Hindlimb muscle (tissue), 1 donor: ENCODE measurements around the gene DNAH2. TPM values are rescaled to one million over a fixed set of nuclear protein-coding genes. Genes with fewer than 3 reads are reported as not detected.

Experiments used
- DNase-seq: peaks from one replicate; pipeline ENCODE4 v3.0.0-alpha.2; 2013
- polyA plus RNA-seq: library from polyadenylated mRNA; unstranded; fragments of 120-200 nt; gene quantifications from one replicate; pipeline ENCODE4 v1.2.1, GENCODE V29; 2013; ENCODE audit not compliant: insufficient read length

Gene DNAH2
- polyA plus RNA-seq: 6.8 TPM

DNA sequence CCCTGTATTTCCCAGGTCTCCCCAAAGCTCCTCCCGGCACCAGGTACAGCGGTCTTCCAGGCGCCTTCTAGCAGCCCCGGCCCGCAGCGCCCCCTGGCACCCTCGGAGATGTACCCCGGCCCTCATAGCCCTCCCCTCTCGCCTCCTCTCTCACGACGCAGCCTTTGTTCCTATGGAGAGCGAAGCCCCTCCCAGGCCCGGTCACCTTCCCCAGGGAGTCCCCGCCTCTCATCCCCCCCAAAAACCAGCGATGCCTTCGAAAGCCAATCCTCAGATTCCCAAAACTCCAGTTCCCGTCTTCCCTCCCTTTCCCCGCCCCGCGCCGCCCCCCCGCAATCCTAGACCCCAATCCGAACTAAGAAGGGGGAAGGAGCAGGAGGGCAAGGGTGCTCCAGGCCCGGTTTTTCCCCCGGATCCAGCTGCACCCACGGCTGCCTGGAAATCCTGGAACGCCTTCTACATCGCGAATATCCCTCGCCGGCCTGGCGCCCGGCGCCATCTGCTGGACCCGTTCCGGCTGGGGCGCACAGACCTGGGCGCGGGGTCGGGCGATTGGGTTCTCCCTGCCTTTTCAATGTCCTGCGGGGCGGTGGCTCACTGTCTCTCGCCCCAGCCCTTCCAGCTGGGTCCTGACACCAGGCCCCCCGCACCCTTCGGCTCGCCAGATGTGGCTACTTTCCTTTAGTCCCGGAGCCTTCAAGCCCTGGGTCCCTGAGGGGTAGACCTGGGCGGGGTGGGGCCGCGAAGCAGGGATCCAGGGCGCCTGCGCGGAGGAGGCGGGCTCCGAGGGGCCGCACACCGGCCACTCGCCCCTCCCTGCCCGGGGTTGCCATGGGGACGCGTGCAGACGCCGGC is at the start of gene DNAH2:
Gene DNAH2, plus strand, starts transcription at position 844 of the 855 bp plus-strand sequence. CDS start 1,991 bp downstream, outside the sequence.
- DNase-seq: peak; percentile 91

DNA sequence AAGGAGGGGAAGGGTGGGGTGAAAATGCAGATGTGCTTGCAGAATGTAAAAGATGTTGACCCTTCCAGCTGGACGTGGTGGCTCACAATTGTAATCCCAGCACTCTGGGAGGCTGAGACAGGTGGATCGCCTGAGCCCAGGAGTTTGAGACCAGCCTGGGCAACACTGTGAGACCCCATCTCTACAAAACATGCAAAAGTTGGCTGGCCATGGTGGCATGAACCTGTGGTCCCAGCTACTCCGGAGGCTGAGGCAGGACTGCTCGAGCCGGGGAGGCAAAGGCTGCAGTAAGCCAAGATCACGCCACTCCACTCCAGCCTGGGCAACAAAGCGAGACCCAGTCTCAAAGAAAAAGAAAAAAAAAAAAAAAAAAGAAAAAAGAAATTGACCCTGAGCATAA is 49.1 kb upstream of the DNAH2 start:
- no peak for DNase-seq

DNA sequence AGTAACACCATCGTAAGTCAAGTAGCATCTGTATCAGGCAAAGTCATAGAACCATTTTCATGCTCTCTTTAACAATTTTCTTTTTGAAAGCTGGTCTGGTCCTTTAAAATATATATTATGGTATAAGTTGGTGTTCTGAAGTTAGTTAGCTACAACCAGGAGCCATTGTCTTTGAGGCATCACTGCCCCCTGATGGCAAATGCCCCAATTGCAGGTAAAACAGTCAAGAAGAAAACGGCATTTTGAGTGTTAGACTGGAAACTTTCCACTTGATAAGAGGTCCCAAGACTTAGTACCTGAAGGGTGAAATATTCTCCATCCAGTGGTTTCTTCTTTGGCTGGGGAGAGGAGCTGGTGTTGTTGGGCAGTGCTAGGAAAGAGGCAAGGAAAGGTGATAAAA is 44.3 kb upstream of the DNAH2 start:
- no peak for DNase-seq

DNA sequence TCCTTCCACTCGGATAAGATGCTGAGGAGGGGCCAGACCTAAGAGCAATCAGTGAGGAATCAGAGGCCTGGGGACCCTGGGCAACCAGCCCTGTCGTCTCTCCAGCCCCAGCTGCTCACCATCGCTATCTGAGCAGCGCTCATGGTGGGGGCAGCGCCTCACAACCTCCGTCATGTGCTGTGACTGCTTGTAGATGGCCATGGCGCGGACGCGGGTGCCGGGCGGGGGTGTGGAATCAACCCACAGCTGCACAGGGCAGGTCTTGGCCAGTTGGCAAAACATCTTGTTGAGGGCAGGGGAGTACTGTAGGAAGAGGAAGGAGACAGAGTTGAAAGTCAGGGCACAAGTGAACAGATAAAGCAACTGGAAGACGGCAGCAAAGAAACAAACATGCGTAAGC is 42.6 kb upstream of the DNAH2 start:
- DNase-seq: no peak

DNA sequence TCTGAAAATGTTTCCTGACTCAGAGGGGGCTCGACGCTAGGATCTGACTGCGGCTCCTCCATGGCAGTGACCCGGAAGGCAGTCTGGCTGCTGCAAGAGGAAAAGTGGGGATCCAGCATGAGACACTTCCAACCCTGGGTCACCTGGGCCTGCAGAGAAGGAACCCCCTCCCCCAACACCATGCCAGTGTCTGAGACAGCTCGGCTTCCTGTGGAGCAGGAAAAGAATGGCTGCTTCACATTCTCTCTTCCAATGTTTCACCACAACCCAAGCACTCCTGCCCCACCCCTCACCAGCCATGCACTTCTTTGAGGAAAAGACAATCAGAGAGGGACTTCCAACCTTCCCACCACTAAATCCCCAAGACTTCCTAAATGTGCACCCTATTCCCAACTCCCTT is 41.0 kb upstream of the DNAH2 start:
- DNase-seq: no peak

GRCh38 chr17:7677388-7678067 is 40.0 kb upstream of the DNAH2 start:
- DNase-seq: no peak

DNA sequence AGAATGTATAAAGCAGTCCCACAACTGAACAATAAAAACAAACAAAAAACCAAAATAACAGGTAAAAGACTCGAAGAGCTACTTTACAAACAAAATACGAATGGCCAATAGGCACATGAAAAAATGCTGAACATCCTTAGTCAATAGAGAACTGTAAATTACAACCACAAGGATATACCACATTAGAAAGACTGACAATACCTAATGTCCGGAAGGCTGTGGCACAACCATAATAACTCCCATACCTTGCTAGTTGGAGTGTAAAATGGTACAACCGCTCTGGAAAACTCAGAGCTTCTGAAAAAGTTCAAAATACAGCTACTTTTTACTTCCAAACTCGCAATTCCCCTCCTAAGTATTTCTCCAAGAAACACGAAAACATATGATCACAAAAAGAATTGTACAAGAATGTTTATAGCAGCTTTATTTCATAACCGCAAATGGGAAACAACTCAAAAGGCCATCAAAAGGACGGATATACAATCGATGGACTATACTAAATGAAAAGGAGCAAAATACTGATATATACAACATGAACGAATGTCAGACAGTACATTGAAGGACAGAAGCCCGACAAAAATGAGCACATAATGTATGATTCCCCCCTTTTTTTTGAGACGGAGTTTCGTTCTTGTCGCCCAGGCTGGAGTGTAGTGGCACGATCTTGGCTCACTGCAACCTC is 32.6 kb upstream of the DNAH2 start:
- no peak for DNase-seq

GRCh38 chr17:7685533-7686221 is 31.9 kb upstream of the DNAH2 start:
- DNase-seq: peak; percentile 95

- peak; percentile 91 for DNase-seq
Observed at GRCh38 chr17:7686222-7687071, 31.1 kb upstream of the DNAH2 start.

DNA sequence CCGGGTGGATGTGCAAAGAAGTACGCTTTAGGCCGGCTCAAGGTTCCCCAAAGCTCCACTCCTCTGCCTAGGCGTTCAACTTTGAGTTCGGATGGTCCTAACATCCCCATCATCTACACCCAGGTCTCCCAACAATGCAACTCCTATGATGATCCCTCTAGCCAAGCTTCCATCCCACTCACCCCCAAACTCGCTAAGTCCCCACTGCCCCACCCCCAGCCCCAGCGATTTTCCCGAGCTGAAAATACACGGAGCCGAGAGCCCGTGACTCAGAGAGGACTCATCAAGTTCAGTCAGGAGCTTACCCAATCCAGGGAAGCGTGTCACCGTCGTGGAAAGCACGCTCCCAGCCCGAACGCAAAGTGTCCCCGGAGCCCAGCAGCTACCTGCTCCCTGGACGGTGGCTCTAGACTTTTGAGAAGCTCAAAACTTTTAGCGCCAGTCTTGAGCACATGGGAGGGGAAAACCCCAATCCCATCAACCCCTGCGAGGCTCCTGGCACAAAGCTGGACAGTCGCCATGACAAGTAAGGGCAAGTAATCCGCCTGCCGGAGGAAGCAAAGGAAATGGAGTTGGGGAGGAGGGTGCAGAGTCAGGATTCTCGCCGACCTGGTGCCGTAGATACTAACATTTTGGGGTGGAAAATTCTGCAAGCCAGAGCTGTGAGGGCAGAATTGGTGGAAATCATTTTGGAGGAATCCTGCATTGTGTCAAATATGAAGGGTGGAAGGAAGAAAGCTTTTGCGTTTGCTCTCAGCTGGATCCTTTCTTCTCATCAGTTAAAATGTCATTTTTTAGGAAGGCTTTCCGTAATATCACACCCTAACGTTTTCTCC is 30.3 kb upstream of the DNAH2 start, which contains the start of gene TP53:
Gene TP53, minus strand, starts transcription at position 419 of the 836 bp plus-strand sequence. CDS start 10,896 bp downstream, outside the sequence.
- DNase-seq: peak; percentile 90

- peak; percentile 97 for DNase-seq
Observed at GRCh38 chr17:7687908-7688807, 29.4 kb upstream of the DNAH2 start, which contains the start of gene WRAP53. Gene WRAP53, plus strand, starts transcription at chr17:7688477. Its CDS starts 172 bp downstream, at chr17:7688649.

- no peak for DNase-seq
Observed at GRCh38 chr17:7688808-7689316, 28.7 kb upstream of the DNAH2 start.

DNA sequence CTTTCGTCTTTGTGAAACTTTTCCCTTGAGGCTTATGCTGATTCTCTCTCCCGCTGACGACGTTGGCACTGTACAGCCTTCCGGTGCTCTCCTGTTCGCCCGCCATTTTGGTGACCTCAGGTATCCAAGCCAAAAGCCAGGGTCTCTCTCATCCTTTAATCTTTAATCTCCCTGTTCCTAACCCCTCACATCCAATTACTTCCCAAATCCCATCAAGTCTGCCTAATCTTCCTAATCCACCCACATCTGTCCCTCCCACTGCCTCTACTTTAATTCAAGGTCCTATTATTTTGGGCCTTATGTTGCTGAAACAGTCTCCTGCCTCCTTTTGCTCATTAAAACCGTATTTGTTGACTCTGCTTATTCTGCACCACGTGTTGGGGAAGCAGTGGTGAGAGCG is 22.0 kb upstream of the DNAH2 start:
- no peak for DNase-seq

DNA sequence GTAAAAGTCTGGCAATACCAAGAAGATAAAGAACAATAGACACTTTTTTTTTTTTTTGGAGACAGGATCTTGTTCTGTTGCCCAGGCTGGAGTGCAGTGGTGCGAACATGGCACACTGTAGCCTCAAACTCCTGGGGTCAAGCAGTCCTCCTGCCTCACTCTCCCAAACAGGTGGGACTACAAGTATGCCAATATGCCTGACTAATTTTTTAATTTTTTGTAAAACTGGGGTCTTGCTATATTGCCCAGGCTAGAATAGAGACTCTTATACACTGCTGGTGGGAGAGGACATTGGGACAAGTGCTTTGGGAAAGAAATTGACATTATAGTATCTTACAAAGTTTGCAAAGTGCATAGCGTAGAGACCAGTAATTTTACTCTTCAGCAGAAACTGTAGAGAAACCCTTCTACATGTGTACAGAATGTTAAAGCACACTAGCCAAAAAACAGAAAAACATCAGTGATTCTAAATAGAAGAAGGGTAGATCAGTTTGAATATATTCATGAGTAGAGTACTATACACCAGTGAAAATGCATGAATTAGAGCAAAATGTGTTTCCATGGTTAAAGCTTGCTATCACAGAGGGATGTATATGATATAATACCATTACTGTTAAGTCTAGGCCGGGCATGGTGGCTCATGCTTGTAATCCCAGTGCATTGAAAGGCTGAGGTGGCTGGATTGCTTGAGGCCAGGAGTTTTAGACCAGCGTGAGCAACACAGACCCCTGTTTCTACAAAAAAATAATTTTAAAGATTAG is 19.5 kb upstream of the DNAH2 start:
- no peak for DNase-seq

DNA sequence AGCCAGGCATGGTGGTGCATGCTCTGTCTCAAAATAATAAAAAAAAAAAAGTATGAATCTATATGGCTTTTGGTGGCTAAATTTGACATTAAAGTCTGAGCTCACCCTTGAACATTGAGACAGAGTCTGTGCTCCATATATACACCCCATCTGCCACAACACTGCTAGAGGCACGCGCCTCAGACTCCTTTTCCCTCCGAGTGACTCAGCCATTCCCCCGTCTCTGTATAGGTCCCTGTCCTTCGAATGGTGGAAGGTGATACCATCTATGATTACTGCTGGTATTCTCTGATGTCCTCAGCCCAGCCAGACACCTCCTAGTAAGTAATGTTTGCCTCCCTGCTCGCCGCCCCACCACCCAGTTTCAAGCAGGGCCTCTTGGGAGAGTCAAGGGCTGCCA is 17.0 kb upstream of the DNAH2 start:
- DNase-seq: no peak

DNA sequence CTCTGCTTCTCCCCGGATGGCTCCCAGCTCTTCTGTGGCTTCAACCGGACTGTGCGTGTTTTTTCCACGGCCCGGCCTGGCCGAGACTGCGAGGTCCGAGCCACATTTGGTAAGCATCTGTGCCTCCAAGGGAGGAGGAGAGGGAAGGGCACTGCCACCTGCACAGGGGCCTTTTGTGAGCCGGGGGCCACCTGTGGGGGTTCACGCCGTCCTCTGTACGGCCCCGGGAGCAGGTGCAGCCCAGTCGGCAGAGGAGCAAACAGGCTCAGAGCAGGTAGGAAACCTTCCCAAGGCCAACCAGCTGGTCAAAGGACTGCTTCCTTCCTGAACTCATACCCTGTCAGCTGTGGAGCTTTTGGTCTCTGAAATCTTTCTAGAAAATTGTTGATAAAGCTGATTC is 15.9 kb upstream of the DNAH2 start:
- DNase-seq: no peak

DNA sequence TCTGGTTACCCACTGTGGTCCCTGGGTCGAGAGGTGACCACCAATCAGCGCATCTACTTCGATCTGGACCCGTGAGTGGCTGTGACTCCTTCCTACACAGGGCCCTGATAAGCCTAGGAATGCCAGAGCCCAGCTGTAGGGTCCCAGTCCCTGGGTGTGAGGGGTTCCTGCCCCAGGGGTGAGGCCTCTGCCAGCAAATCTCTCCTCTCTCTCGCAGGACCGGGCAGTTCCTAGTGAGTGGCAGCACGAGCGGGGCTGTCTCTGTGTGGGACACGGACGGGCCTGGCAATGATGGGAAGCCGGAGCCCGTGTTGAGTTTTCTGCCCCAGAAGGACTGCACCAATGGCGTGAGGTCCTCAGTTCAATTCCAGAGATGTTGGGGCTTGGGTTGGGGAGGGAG is 14.8 kb upstream of the DNAH2 start:
- no peak for DNase-seq
